Sigmoid colon (tissue), 4 donors: ENCODE data around the gene FCHSD2.

ENCODE experiments used
- CTCF ChIP-seq, 4 experiments: fragments of 450-650 bp in 3 of 4; fragments of 200-600 bp in 1 of 4; IDR thresholded peaks; one replicate each; pipeline ENCODE4 v1.5.1; 2016 to 2019; ENCODE audit warnings: antibody characterized with exemption in 4 of 4, mild to moderate bottlenecking in 3 of 4, moderate library complexity in 2 of 4
- EP300 ChIP-seq, 4 donors: sonication (generic); formaldehyde crosslinking; IDR thresholded peaks; one replicate each; pipeline ENCODE4 v1.6.1; 2017; ENCODE audit warnings: antibody characterized with exemption in 4 of 4
- POLR2A ChIP-seq, 2 donors: fragments of 450-650 bp; IDR thresholded peaks; one replicate each; pipeline ENCODE4 v1.6.1; 2016; ENCODE audit warnings: antibody characterized with exemption in 2 of 2, mild to moderate bottlenecking in 2 of 2, moderate library complexity in 2 of 2

GRCh38 chr11:72838691-72839305, 303.3 kb downstream of the FCHSD2 start:
- no peak for TF ChIP-seq POLR2A (IDR thresholded peaks at IDR 0.05)
- TF ChIP-seq CTCF (IDR thresholded peaks at IDR 0.05) = no peak
- TF ChIP-seq EP300 (IDR thresholded peaks at IDR 0.05) = no peak
